ENCODE data around the gene RASA3.

DNA sequence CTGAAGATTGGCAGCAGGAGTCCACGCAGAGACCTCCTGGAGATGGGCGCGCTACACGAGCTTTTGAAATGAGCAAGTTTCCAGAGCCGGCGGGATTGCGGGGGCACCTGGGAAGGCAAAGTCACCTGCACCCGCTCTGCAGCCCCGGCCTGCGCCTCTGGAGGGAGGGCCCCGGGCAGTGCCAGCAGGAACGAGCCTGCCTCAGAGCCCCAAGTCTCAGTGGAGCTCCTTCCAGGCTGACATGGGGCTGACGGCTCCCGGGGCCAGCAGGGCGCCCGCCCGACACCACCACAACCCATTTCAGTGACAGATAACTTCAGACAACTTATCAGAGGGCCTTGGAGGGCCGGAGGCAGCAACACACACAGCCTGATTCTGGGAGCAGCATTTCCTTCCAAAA, 45.0 kb downstream of the RASA3 start:
- TF ChIP-seq CTCF (IDR thresholded peaks at IDR 0.05), result no peak
- no peak for TF ChIP-seq POLR2AphosphoS5 (IDR thresholded peaks at IDR 0.05)
- no peak for TF ChIP-seq POLR2A (IDR thresholded peaks at IDR 0.05)
- no peak for TF ChIP-seq EP300 (IDR thresholded peaks at IDR 0.05; ENCODE audit: low read depth)

Data from transverse colon (tissue), 4 donors.